HG03565 (cell line): ENCODE data around the gene IGSF3.

Experiments
- ATAC-seq: cut with Tn5 transposase; IDR thresholded peaks from one replicate; pipeline ENCODE4 v1.9.1; 2021; ENCODE audit warnings: mild to moderate bottlenecking, moderate library complexity; ENCODE audit not compliant: unreplicated experiment

IGSF3 gene

DNA sequence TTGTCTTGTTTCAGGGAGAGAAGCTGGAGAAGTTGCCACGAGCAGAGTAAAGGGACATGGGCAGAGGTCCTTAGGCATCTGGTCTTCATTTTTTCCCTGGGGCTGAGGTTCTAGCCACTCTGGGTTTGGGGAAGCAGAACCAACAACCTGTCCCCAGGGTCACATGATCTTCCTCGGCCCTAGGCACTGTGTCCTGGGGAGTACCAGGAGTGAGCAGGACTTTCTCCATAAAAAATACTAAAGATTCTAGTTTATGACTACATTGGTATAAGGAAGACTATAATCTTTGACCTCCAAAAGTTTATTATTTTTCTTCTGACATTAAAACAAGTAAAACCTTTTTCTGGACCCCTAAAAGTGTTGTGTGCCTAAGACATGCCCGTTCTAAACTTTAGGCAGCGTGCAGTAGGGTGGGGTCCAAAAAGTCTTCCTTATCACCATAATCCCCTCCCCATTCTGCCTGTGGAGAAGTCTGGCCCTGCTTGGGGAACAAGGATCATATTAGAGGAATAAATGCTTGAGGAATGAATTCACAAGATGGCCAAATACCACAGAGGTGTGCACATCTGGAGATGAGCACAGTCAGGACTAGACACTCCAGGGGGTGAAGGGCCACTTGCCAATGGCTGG is 19.3 kb upstream of the IGSF3 start:
- ATAC-seq, result no peak

DNA sequence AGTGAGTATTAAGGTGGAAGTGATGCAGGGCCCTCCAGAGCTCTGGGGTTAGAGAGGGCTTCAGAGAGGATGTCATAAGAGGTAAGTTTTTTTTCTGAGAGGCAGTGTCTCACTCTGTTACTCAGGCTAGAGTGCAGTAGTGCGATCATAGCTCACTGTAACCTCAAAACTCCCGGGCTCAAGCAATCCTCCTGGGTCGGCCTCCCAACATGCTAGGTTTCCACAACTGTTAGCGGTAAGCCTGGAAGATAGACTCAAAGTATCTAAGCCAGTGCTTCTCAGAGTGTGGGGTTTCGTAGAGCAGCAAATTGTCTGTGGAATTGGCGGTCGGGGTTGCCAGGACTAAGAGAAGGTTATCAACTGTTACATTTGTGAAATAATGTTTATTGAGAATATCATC is 18.6 kb upstream of the IGSF3 start:
- no peak for ATAC-seq

DNA sequence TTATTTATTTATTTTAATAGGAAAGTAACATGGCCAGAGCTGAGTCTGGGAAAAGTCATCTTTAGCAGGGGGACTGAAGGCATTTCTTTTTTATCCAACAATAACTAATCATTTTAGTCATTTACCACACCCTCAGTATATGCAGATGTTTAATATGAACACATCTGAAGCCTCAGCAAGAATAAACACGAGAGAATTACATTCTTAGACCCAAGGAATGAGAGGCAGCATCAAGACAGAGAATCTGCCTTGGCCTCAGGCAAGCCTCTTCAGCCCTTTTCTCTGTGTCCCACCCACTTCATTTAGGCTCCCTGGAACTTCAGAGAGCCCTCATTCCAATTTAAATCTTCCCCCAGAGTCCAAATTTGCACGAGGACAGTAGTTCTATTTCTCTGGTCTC is 17.0 kb upstream of the IGSF3 start:
- no peak for ATAC-seq

DNA sequence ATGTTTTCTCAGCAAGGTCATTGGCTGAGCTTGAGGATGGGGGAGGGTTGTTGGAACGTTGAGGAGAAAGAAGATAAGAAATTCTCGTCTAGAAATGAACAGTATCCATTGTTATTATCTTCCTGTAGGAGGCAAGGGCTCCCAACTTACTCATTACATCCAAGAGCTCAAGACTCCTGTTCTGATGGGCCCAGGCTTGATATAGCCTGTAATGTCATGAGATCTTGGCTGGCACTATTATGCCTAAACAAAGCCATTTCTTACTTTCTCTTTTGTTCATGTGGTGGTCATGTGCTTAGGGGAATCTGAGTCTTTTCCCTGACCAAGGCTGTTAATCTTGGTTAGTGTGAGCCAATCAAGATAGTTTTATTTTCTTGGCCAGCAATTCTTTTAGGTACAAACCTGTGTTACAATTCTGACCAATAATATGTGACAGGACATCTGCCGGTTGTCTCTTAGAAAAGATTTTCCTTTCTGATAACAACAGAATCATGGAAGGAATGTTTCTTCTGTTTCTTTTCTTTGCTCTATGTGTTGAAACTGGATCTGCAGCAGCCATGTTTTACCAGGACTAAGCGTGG is 15.2 kb upstream of the IGSF3 start:
- ATAC-seq, result no peak

GRCh38 chr1:116681343-116681899 is 13.9 kb upstream of the IGSF3 start:
- ATAC-seq, result no peak

DNA sequence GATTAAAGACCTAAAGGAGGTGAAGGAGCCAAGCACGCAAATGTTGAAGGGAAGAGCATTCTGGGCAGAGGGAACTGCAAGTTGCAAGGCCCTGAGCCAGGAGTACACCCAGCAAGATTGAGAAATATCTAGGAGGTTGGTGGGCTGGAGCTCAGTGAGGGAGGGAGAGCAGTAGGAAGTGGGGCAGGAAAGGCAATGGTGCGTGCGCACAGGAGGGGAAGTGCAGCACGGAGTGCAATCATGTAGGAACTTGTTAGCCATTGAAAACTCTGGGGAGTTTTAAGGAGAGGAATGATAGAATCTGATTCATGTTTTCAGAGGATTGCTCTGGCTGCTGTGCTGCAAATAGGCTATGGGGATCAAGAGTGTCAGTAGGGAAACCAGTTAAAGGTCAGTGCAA is 13.2 kb upstream of the IGSF3 start:
- ATAC-seq, result no peak

DNA sequence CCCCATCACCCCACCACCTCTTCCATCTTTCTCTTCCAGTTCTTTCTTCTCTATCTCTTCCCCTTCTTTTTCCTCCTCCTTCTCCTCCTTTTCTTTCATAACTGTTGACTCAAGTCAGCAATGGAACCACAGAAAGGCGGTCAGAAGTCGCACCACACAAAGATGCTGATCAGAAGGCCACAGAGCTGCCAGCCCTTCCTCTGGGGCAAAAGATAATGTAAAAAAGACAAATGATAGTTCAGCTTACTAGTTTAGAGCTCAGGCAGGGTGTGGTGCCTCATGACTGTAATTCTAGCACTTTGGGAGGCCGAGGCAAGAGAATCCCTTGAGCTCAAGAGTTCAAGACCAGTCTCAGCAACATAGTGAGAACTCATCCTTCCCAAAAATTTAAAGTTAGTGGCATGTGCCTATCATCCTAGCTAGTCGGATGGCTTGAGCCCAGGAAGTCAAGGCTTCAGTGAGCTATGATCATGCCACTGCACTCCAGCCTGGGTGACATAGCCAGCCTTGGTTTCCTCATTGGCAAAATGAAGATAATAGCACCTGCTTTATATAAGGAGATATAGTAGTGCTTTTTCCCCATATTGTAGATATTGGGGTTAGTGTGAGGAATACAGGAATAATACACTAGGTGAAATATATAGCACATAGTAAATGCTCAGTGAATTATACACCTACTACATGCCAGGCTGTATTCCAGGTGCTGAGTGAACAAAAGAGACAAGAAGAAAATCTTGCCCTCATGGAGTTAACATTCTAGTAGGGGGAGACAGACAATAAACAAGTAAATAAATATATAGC is 12.5 kb upstream of the IGSF3 start:
- no peak for ATAC-seq

DNA sequence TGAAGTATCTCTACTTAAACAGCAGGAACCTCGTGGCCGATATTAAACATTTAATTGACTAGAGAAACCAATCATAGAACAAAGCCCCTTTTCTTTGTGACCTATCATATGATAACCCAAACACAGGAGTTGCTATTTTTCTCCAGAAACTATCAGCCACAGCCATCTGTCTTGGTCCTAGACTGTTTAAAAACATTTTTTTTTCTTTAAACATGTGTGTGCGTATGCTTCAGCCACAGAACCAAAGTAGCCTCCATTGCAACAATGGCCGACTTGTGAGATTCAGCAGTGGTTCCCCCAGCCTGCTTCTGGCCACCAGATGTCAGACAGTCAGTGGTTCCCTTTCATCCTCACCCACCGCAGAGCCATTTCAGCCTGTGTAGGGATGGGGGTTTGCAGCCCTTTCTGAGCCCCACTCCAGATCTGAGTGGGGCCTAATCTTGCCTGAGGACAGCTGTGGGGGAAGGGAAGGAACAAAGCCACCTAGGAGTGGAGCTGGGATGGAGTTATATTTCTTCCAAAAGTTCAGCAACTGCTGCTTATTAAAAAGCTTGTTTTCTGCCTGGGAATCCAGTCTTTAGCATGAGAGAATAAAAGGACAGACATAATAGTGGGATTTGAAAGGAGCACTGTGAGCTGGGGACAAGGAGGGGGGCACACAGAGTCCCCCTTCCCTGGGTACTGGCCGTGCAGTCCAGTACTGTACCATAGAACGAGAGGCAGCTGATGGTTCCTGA is 11.7 kb upstream of the IGSF3 start:
- no peak for ATAC-seq

- ATAC-seq, result no peak
Observed at GRCh38 chr1:116678732-116679090, 11.2 kb upstream of the IGSF3 start.

DNA sequence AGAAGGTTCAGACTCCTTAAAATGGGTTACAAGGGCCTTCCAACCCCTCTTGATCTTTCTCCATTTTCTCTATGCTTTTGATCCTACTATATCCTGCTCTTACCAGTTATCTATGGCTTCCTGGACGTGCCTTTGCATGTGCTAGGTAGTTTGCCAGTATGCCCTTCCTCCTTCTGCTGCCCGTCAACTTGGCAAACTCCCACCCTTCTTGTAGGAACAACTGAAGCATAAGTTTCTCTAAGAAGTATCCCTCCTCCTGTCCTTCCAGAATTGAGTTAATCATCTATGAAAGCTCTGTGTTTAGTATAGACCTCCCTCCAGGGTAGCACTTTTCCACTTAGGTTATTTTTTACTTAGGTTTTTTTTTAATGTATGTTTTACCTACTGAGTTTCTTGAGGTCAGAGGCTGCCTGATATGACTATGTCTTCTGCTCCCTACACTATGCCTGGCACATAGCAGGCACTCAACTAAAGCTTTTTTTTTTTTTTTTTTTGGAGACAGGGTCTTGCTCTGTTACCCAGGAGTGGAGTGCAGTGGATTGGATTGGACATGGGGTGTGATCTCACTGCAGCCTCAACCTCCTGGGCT is 10.0 kb upstream of the IGSF3 start:
- no peak for ATAC-seq

DNA sequence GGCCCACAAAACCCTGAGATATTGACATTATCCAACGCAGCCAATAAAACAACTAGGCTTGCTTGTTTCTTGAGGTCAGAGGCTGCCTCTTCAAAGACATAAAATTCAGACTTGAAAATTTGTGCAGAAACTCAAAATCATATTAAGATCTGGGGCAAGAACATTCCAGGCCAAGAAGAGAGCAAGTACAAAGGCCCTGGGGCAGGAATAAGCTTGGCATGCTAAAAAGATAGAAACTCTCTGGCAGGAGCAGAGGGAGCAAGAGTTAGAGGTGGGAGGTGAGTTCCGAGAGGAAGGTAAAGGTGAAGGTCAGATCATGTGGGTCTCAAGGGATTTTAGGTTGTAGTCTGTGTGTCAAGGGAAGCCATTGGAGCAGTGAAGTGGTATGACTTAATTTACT is 8.8 kb upstream of the IGSF3 start:
- no peak for ATAC-seq

- no peak for ATAC-seq
Observed at GRCh38 chr1:116674751-116675150, 7.2 kb upstream of the IGSF3 start.

DNA sequence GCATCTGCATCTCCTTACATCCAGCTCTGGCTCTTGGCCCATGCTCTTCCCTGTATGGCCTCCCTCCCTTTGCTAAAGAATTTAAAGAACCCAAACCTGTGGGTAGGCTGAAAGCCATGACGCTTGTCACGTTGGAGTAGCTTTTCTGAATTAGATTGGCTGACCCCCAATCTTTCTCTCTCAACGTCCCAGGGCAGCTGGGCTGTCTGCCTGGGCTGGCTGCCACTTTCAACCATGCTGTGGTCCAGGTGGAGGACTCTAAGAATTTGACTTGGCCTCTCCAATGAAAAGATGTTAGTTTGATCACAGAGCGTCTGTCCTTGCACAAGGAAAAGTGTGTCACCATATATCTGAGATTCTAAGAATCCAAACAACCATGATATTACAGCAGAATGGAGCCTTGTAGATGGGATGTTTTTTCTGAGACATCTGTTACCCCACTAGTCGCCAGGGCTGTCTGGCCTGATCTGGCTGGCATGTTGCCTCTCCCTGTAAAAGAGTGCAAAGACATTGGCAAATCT is 6.5 kb upstream of the IGSF3 start:
- no peak for ATAC-seq

GRCh38 chr1:116671912-116672311 is 4.4 kb upstream of the IGSF3 start:
- no peak for ATAC-seq

DNA sequence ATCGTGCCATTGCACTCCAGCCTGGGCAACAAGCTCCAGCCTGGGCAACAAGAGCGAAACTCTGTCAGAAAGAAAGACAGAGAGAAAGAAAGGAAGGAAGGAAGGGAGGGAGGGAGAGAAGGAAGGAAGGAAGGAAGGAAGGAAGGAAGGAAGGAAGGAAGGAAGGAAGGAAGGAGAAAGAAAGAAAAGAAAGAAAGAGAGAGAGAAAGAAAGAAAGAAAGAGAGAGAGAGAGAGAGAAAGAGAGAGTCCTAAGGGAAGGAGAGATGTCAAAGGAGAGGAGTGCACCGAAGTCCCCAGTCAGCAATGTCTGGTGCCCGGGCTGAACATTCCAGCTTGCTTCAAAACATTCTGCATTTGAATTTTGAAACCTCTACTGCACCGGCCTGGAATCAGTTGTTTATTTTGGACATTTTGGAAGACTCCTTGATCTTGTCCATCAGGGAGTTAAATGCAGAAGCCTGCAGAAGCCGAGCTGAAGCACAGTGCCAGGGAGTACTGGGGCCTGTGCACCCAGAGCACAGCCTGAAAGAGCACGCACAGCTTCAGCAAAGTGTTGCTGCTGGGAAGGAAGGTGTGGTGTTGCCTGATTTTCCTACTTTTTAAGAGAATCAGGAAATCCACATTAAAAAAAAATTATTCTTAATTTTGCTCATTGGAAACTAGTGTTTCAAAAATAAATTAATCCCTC is 3.7 kb upstream of the IGSF3 start:
- no peak for ATAC-seq

GRCh38 chr1:116668277-116668676 is 744 bp upstream of the IGSF3 start:
- ATAC-seq, result no peak

GRCh38 chr1:116667078-116667574 is 407 bp downstream of the IGSF3 start:
- no peak for ATAC-seq

DNA sequence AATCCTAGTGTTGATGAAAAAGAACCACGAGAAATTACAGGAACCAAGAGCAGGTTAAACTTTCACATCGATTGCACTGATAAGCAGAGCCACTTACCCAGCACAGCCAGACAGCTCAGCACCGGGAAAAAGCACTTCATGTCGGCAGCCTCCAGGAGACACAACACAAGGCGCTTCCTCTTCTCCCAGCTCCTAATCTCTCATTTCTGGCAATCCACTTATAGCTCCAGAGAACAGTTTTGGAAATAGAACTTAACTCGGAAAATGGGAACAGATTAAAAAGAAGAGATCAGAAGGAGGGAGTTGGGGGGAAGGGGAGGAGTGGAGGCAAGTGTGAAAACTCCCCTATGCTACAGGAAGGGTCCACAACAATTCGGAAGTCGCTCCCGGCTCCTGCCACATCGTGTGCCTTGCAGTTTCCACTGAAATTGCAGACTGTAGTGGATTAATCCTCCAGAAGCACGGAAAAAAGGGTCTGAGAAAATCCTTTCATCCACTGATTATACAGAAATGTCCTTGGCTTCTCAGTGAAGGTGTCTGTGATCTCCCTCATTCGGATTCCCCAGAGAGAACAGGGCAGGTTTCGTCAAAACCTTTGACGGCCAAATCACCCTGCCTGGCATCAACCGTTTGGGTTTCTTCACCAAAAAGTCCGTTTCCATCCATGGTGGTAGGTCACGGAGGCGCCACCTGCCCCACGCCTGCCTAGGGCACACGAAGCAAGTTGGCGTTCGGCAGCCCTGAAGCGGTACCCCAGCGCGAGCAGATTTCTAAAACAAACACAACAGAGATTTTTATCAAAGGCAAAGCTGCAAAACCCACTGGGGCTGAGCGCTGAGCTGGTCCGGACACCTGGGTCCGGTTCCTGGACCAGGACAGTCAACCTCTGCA is 1.1 kb downstream of the IGSF3 start:
- ATAC-seq, result no peak

GRCh38 chr1:116664978-116665371 is 2.6 kb downstream of the IGSF3 start:
- ATAC-seq, result no peak
